PC-3 (cell line): ENCODE measurements around the gene TPT1. TPM values are rescaled to one million over a fixed set of nuclear protein-coding genes. Genes with fewer than 3 reads are reported as not detected.
"Not testable (repeated sequence)": the region's sequence is repeated elsewhere in the genome, so short reads cannot be mapped to it uniquely, and the experiment has no call there.

Experiments used
- ATAC-seq: fragments of 200-7000 bp; cut with Tn5 transposase; 2 replicates; pipeline ENCODE4 v1.9.1; 2020; ENCODE audit warnings: mild to moderate bottlenecking, moderate library complexity
- Bru-seq: library from RNA; stranded (reverse); fragments of 400-500 nt; gene quantifications from one replicate; lab custom pipeline; 2021; lab: Mats Ljungman, UMichigan
- BruChase-seq, 2 experiments: library from RNA; stranded (reverse); fragments of 400-500 nt; gene quantifications; one replicate each; lab custom pipeline; 2021; lab: Mats Ljungman, UMichigan
- BruUV-seq: library from RNA; stranded (reverse); fragments of 400-500 nt; replicated peaks from 2 replicates; lab custom pipeline; 2021; lab: Mats Ljungman, UMichigan
- CTCF ChIA-PET: fragments of 300-600 bp; sonication (Branson Sonifier 250); formaldehyde crosslinking; loops from one replicate; lab custom pipeline; 2022; ENCODE audit warnings: antibody characterized with exemption; lab: Charles Lee
- POLR2A ChIA-PET: fragments of 300-600 bp; sonication (Branson Sonifier 250); formaldehyde crosslinking; loops from one replicate; lab custom pipeline; 2022; ENCODE audit warnings: antibody characterized with exemption; ENCODE audit not compliant: unreplicated experiment; lab: Charles Lee
- DNase-seq: peaks from one replicate; pipeline ENCODE4 v3.0.0-alpha.2; 2015
- H2AFZ ChIP-seq: fragments of 300-600 bp; sonication (generic); 2 replicates; pipeline ENCODE4 v1.6.0; 2016; ENCODE audit warnings: antibody characterized with exemption, low read length
- H3F3A ChIP-seq: fragments of 300-600 bp; sonication (generic); one replicate; pipeline ENCODE4 v1.6.0; 2017; ENCODE audit warnings: antibody characterized with exemption, low read length, control low read depth, mild to moderate bottlenecking; ENCODE audit not compliant: unreplicated experiment
- H3K27ac ChIP-seq: fragments of 300-600 bp; sonication (generic); 2 replicates; pipeline ENCODE4 v1.5.1; 2016; ENCODE audit warnings: mild to moderate bottlenecking, low read length
- H3K27me3 ChIP-seq: fragments of 300-600 bp; sonication (generic); 2 replicates; pipeline ENCODE4 v1.6.1; 2016; ENCODE audit warnings: low read length, mixed read lengths
- H3K36me3 ChIP-seq: fragments of 300-600 bp; sonication (generic); 2 replicates; pipeline ENCODE4 v1.6.1; 2016; ENCODE audit warnings: low read depth, mixed run types, low read length, mixed read lengths
- H3K4me1 ChIP-seq: fragments of 300-600 bp; sonication (generic); 2 replicates; pipeline ENCODE4 v1.5.1; 2016; ENCODE audit warnings: low read length; ENCODE audit not compliant: insufficient read depth
- H3K4me2 ChIP-seq: fragments of 300-600 bp; sonication (generic); 2 replicates; pipeline ENCODE4 v1.6.0; 2016; ENCODE audit warnings: low read length
- H3K4me3 ChIP-seq: fragments of 300-600 bp; sonication (generic); 2 replicates; pipeline ENCODE4 v1.5.1; 2016; ENCODE audit warnings: mild to moderate bottlenecking, low read length, mixed read lengths
- H3K79me2 ChIP-seq: fragments of 300-600 bp; sonication (generic); 2 replicates; pipeline ENCODE4 v1.6.1; 2017; ENCODE audit warnings: low read length, mixed read lengths
- H3K9ac ChIP-seq: fragments of 300-600 bp; sonication (generic); 2 replicates; pipeline ENCODE4 v1.6.0; 2016; ENCODE audit warnings: mild to moderate bottlenecking, low read length
- H3K9me2 ChIP-seq: fragments of 300-600 bp; sonication (generic); replicated peaks from 2 replicates; pipeline ENCODE4 v1.6.1; 2016; ENCODE audit warnings: mixed run types, low read length, mixed read lengths
- H3K9me3 ChIP-seq: fragments of 300-600 bp; sonication (generic); 2 replicates; pipeline ENCODE4 v1.6.1; 2016; ENCODE audit warnings: low read length, mixed read lengths
- H4K20me1 ChIP-seq: fragments of 300-600 bp; sonication (generic); 2 replicates; pipeline ENCODE4 v1.6.1; 2016; ENCODE audit warnings: low read length, mixed read lengths
- CTCF ChIP-seq: fragments of 300-600 bp; sonication (generic); conservative IDR thresholded peaks from 2 replicates; pipeline ENCODE4 v1.5.1; 2017; ENCODE audit warnings: antibody characterized with exemption, low read depth, mild to moderate bottlenecking, low read length
- EZH2 ChIP-seq: fragments of 300-600 bp; sonication (generic); IDR thresholded peaks from one replicate; pipeline ENCODE4 v1.6.1; 2017; ENCODE audit warnings: antibody characterized with exemption, mild to moderate bottlenecking, low read length; ENCODE audit not compliant: unreplicated experiment
- EZH2phosphoT487 ChIP-seq: fragments of 300-600 bp; sonication (generic); IDR thresholded peaks from 2 replicates; pipeline ENCODE4 v1.6.1; 2018; ENCODE audit warnings: mild to moderate bottlenecking, antibody characterized with exemption, low read length, borderline replicate concordance
- intact Hi-C: fragments of 100-400 bp; cut with micrococcal nuclease; formaldehyde crosslinking; loops from 2 replicates; pipeline ENCODE4 v1.9.0; 2023
- long read RNA-seq: library from polyadenylated mRNA; unstranded; transcript quantifications from one replicate; pipeline ENCODE4 v2.0.0, GENCODE V29; 2021; ENCODE audit not compliant: unreplicated experiment
- total RNA-seq: library from RNA; depleted of rRNA; stranded (reverse); fragments of >200 nt; gene quantifications from 2 replicates; pipeline ENCODE4 v1.2.3, GENCODE V29; 2014; rRNA removed

The TPT1 gene
- total RNA-seq (948 and 982 TPM in 2 replicates), Bru-seq, nascent RNA (percentile 99 among the genes with signal in this experiment), BruChase-seq, experiment 1, labeled RNA remaining after a 6-hour chase (percentile 100 among the genes with signal in this experiment), BruChase-seq, experiment 2, labeled RNA remaining after a 2-hour chase (percentile 99 among the genes with signal in this experiment)
- long read RNA-seq, full-length matches to known transcripts, result 560 of 787 reads
- long read RNA-seq, partial matches to known transcripts, result 50 of 787 reads
- long read RNA-seq, other reads (novel, unspliced or antisense), result 177 of 787 reads

DNA sequence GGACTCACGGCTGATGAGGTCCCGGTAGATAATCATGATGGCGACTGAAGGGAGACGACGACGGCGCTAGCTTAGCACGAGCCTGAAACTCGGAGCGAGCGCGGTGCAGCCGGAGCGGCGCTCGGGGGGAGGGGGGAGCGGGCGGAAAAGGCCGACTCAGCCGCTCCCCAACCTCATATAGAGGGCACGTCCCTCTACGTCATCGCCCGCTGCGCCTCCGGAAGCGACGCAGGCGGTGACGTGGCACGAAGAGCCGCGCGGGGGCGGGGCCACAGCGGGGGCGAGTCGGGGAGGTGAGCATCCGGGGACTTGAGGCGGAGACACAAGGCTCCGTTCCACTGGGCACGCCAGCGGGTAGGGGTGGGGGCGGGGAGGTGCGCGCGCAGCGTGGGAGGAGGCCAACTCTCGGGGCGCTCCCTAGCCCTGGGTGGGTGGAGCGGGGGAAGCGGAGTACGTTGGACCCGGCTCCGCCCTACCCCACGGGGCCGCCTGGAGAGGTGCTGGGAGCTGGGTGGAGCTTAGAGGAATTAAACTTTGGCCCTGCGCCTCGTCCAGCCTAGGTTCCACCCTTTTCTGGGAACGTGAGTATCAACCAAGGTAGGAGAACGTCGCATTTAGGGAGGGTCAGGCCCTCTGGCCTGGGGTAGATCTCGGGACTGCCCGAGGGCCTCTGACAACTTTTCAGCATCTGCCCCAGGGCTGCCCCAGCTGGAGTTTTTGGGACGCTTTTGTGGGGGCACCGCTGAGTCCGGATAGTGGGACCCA lies at the start of gene TPT1:
TPT1 (minus strand) TSS at position 150 of the 765 bp plus-strand sequence; CDS start at position 36, 114 bp downstream.
- Histone ChIP-seq H3K36me3 (peaks cover 41% of the 10 kb centered on the region), H4K20me1 (peaks cover 45% of the 10 kb centered on the region), H3K9me2 (no peaks in the 10 kb centered on the region), H3K79me2 (peaks cover 64% of the 10 kb centered on the region), H3K9me3 (no peaks in the 10 kb centered on the region), H3K4me1 (peaks cover 34% of the 10 kb centered on the region), H3K27me3 (no peaks in the 10 kb centered on the region), H3K27ac (peak within 1 kb of the TSS; percentile 96), H3K4me3 (peak within 1 kb of the TSS; percentile 96), H3K4me2 (peak within 1 kb of the TSS; percentile 93), H3F3A (peaks cover 23% of the 10 kb centered on the region), H3K9ac (peak within 1 kb of the TSS; percentile 100), H2AFZ (peak within 1 kb of the TSS; percentile 88)
- CTCF ChIA-PET, result interaction anchor here (0.6 to 2.1 kb wide), 2 partner anchors 11 to 293 kb away, joined by 3 to 9 read pairs; no protein-coding TSS in a partner anchor
- intact Hi-C loops, result no loop called here
- peak; percentile 94 for DNase-seq
- TF ChIP-seq EZH2 (no peak), EZH2phosphoT487 (no peak), CTCF (no peak)
- ATAC-seq, result peak; percentile 93
- no TSS peak for BruUV-seq
- POLR2A ChIA-PET, result interaction anchor here (0.5 to 1.6 kb wide), 9 partner anchors 10 to 841 kb away, joined by 3 to 9 read pairs (median 5); partner anchors contain the start of genes COG3 and LCP1

- intact Hi-C loops, H3K9me2 ChIP-seq, BruUV-seq, POLR2A ChIA-PET, ATAC-seq, DNase-seq, H3K4me3 ChIP-seq, H3K4me2 ChIP-seq, H3K79me2 ChIP-seq, H3K4me1 ChIP-seq, H3K9ac ChIP-seq, H3K27ac ChIP-seq, H3K36me3 ChIP-seq, H2AFZ ChIP-seq, H4K20me1 ChIP-seq, H3F3A ChIP-seq, H3K27me3 ChIP-seq, H3K9me3 ChIP-seq, CTCF ChIA-PET: not testable (repeated sequence)
Observed at GRCh38 chr13:45390348-45390747, 49.4 kb upstream of the TPT1 start.

DNA sequence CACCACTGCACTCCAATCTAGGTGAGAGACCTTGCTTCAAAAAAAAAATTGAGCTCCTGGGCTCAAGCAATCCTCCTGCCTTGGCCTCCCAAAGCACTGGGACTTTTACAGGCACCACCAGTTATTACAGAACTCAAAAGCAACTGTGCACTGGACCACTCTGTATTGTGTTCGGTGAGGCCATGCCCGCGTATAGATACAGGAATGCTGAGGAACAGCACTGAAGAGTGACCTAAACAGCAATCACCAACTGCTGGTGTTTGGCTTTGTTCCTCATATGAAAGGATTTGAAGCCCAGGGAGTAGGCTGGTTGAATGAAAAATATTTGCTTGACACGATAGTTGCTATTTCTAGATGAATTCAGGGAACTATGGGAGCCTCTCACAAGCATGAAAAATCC lies 47.7 kb upstream of the TPT1 start:
- no peaks in the 10 kb centered on the region for H3K9me3 ChIP-seq
- H3K4me2 ChIP-seq, result no peak overlapping the region
- no peaks in the 10 kb centered on the region for H3K27me3 ChIP-seq
- no peaks in the 10 kb centered on the region for H3K9me2 ChIP-seq
- H3K4me3 ChIP-seq, result no peak overlapping the region
- no TSS peak for BruUV-seq
- no peaks in the 10 kb centered on the region for H3K79me2 ChIP-seq
- intact Hi-C loops, result no loop called here
- no peaks in the 10 kb centered on the region; the same call in 1 of the 2 replicates for H3K36me3 ChIP-seq
- no peak overlapping the region for H3K27ac ChIP-seq
- CTCF ChIA-PET, result no interaction called here
- no peak for DNase-seq
- no peak overlapping the region for H2AFZ ChIP-seq
- H3F3A ChIP-seq, result no peaks in the 10 kb centered on the region
- POLR2A ChIA-PET, result no interaction called here
- H3K4me1 ChIP-seq, result no peaks in the 10 kb centered on the region
- ATAC-seq, result no peak
- no peak overlapping the region for H3K9ac ChIP-seq
- no peak for TF ChIP-seq EZH2
- TF ChIP-seq CTCF, result no peak
- no peak for TF ChIP-seq EZH2phosphoT487
- H4K20me1 ChIP-seq, result no peaks in the 10 kb centered on the region

DNA sequence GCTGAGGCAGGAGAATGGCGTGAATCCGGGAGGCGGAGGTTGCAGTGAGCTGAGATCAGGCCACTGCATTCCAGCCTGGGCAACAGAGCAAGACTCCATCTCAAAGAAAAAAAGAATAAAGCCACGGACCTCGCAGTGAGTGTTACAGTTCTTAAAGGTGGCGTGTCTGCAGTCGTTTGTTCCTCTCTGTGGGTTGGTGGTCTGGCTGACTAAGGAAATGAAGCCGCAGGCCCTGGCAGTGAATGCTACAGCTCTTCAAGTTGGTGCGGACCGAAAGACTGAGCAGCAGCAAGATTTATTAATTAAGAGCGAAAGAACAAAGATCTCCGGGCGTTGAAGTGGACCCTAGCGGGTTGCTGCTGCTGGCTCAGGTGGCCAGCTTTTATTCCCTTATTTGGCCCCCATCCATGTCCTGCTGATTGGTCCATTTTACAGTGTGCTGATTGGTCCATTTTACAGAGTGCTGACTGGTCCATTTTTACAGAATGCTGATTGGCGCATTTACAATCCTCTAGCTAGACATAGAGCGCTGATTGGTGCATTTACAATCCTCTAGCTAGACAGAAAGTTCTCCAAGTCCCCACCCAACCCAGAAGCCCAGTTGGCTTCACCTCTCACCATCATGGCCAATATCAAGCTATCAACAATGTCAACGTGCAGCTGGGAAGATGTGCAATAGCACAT lies 46.1 kb upstream of the TPT1 start:
- POLR2A ChIA-PET, result interaction anchor here (0.5 kb wide), 1 partner anchor 12 kb away, joined by 6 read pairs; no protein-coding TSS in a partner anchor
- intact Hi-C loops, H4K20me1 ChIP-seq, H3K4me3 ChIP-seq, H2AFZ ChIP-seq, H3K27ac ChIP-seq, CTCF ChIA-PET, H3K79me2 ChIP-seq, H3K9me3 ChIP-seq, H3K9ac ChIP-seq, H3K4me1 ChIP-seq, ATAC-seq, H3F3A ChIP-seq, BruUV-seq, H3K4me2 ChIP-seq, H3K27me3 ChIP-seq, DNase-seq, H3K9me2 ChIP-seq, H3K36me3 ChIP-seq: not testable (repeated sequence)
